Hematopoietic multipotent progenitor cell treated with erythropoietin and hydrocortisone succinate and interleukin-3 and kit ligand, for 15 days (in vitro differentiated cells): Measurements from ENCODE around the gene PATJ.
"Not testable (repeated sequence)": the region's sequence is repeated elsewhere in the genome, so short reads cannot be mapped to it uniquely, and the experiment has no call there.

Experiments used
- DNase-seq: peaks from one replicate; pipeline ENCODE4 v3.0.0-alpha.2; 2015; ENCODE audit warnings: low spot score

PATJ gene

DNA sequence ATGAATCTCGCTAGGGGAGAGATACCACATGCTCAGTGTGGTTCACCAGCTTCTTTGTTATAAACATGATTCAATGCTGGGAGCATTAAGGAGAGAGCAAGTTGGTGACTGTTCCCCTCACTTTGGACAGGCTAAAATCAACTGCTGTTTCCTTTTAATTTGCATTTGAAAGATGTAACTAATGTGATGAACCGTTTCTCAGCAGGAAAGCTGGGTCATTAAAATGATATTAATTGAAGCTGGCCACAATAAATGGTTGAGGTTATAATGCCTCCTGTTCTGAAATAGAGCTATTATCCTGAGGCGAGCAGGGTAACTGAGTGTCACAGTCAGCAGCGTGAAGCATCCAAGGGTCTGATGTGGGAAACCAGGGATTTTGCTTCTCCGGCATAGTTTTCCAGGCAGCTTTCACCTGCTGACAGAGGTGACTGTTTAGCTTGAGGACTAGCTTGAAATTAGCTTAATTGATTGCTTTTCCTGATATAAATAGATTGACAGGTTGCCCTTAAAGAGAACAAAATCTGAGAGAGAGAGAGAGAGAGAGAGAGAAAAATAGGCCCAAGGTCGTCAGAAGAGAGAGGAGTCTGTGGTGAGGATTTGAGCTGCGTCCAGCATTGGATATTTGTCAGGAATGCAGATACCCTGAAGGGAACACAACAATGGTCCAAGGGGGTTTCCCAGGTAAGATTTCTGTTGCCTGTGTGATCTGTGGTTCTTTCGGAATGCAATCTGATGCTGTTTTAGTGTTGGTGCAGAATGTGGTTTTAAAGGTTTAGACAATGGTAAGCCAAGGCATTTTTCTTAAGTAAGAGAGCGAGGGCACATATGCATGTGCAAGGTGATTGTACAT, 209.7 kb downstream of the PATJ start:
- DNase-seq = no peak

DNA sequence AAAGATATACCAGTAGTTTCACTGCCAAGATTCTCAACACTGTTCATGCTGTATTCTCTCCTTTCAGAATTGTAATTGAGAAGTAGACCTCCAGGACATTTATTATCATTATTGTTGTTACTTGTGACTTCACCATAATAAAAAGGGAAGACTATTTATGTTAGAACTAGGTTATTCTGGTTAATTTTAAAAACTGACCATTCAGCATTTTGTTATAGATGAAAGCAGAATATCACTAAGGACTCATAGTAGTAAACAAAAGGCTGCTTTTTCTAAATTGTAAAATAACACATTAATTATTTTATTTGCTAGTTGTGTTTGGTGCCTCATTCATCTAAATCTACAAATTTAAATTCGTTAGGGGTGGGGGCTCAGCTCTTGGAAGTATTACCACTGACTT, 210.4 kb downstream of the PATJ start:
- DNase-seq = no peak

DNA sequence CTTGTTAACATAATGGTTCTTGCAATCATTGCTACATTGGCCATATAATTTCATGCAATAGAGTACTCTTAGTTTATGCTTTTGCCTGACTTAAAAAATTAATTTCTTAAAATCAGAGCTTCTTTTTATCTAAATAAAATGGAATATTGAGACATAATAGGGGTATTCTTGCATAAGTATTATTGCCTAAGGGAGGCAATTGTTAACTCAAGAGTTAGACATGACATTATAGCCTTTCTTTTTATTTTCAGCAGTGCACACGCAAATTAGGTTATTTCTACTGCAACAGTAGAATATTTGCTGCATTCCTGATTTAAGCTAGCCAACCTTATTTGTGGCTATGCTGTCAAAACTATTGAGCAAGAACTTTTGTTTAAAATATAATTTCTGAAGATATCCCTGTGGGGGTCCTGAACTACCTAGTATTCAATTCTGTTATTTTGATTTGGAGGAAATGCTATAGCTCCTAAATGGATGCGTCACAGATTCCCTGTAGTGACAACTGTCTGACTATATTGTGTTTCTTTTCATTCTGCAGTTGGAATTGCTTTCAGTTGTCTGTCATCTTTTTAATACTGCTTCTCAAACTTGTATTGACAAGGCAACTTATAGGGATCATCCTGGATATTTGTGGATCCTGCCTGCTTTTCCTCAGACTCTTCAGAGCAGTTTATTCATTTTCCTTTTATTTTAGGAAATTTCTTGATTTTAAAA, 211.0 kb downstream of the PATJ start:
- no peak for DNase-seq

DNA sequence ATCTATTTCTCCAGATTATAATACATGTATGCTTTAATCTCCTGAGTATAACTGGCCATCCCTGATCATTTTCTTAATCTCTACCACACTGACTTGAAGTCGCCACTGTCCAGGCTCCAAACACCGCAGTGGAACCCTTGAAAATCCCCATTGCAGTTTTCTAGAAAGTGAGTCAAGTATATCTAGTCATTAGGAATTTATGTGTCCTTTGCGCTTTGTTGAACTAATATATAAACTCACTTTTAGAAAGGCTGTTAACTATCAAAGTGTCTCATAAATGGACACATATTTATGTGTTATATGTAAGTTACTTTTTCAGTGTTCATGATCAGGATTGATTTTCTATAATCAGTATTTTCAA, 211.5 kb downstream of the PATJ start:
- DNase-seq = no peak

DNA sequence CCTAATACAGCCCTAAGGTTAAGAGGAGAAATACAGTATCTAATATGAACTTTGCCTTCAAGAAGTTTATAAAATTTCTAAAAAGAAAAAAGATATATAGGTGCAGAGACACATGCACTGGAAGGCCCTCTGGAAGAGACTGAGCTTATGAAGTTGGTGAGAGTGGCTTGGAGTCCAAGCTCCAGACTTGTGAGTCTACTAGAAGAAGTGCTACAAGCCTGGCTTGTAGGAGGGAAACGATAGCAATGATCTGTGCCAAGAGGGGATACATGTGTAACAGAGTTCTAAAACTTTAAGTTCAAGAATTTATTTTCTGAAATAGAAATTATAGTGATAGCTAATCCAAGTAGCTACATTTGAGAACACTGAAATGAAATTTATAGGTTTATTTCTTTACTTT, 213.0 kb downstream of the PATJ start:
- DNase-seq = no peak

DNA sequence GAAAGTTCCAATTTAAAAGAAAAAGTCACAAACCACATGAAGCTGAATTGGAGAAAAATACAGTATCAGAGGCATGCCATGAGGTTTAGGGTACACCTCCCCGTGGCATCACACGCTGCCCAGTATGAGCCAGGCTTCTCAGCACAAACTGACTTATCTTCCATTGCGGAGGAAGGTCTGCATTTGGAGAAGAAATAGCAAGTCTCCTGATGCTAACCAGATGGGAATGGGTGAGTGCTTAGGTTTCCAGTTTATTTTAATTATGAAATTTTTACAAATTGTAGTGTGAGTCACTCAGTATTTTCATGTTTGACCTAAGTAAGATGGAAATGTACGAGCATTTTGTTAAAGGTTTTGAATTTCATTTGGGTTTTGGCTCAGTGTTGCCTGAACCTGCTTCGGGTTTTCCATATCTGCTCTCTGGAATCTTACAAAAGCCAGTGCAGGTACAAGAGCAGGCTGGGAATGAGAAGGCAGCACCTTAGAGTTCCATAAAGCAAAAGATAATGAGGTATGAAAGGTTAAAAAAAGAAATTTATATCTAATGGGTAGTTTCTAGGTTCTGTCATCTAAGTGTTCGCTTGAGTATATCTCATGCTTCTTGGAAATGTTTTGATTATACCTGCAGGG, 213.9 kb downstream of the PATJ start:
- DNase-seq = no peak

DNA sequence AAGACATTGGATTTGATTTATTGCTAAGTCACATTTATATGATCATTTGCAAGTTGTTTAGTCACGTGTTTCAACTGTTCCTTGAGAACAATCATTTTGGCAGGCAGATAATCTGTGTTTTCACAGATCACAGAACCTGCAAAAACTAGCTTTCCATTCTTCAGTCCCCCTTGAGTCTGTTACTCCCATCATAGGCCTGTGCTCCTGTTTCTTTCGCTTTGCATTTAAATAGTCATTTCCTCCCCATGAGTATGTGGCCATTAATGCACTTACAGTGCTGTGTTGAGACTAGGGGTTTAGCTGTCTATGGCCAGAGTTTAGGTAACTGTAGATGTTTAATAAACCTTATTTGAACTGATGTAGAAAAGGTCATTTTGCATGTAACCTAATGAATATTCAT, 214.5 kb downstream of the PATJ start:
- no peak for DNase-seq

DNA sequence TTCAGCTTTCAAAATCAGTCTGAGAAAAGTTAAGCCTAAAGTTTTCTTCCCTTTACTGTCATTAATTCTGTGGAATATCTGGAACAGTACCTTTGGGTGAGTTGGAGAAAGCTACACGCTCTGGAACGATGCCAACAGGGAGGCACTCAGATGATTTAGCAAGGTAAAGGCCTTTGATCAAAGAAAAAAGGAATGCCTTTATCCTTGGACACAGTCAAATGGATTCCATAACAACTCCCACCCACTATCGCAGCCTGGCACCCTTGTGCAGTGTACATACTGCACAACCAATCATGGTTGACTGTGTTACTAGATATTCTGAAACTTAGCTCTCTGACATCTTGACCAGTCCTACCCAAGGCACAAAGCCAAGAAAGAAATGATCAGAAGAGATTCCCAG, 218.7 kb downstream of the PATJ start:
- no peak for DNase-seq

DNA sequence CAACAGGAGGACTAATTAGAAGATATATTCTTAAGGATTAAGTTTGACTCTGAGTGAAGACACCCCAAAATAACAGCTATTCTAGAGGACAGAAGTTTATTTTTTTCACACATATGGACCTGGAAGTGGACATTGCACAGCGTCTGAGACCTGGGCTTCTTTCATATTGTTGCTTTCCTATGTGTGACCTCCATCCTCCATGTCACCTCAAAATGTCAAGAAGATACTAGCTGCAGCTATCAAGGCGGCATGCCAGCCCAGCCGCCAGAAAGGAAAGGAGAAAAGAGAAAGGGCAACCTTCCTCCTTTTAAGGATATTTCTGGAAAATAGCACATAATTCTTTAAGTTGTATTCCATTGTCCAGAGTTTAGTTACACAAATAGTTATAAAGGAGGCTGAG, 220.4 kb downstream of the PATJ start:
- DNase-seq = no peak

DNA sequence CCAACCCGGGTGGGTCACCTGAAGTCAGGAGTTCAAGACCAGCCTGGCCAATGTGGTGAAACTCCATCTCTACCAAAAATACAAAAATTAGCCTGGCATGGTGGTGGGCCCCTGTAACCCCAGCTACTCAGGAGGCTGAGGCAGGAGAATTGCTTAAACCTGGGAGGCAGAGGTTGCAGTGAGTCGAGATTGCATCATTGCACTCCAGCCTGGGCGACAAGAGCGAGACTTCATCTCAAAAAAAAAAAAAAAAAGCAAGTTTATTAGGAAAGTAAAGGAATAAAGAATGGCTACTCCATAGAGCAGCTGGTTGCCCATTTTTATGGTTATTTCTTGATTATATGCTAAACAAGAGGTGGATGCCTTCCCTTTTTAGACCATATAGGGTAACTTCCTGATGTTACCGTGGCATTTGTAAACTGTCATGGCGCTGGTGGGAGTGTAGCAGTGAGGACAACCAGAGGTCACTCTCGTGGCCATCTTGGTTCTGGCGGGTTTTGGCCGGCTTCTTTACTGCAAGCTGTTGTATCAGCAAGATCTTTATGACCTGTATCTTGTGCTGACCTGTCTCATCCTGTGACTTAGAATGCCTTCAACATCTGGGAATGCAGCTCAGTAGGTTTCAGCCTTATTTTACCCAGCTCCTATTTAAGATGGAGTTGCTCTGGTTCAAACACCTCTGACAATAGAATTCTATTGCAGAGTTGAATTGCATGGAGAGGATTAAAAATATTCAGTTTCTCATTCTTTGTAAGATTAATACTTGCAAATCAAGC, 224.4 kb downstream of the PATJ start:
- not testable (repeated sequence) for DNase-seq

DNA sequence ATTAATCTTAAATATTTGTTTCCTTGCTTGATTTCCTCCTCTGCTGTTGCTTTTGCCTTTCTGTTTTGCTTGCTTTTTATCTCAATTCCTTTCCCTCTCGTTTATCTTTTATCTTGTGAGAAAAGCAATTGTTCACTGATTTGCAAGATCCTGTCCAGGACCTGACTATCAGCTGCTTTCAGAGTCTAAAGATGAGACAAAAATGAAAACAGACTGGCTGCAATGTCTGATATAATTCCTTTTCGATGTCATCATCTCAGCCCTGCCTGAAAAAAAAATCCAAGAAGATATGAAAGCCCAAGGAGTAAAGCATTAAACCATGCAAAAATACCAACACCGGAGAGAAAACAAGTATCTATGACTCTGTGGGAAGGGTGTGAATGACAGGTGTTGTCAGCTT, 225.5 kb downstream of the PATJ start:
- no peak for DNase-seq

DNA sequence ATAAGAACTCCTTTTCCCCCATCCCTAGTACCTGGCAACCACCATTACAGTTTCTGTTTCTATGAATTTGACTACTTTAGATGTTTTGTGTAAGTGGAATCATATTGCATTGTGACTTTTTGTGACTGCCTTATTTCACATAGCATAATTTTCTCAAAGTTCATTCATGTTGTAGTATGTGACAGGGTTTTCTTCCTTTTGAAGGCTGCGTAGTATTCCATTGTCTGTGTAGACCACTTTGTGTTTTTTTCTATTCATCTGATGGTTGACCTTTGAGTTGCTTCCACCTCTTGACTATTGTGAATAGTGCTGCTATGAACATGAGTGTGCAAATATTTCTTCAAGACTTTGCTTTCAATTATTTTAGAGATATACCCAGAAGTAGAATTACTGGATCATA, 226.6 kb downstream of the PATJ start:
- no peak for DNase-seq

DNA sequence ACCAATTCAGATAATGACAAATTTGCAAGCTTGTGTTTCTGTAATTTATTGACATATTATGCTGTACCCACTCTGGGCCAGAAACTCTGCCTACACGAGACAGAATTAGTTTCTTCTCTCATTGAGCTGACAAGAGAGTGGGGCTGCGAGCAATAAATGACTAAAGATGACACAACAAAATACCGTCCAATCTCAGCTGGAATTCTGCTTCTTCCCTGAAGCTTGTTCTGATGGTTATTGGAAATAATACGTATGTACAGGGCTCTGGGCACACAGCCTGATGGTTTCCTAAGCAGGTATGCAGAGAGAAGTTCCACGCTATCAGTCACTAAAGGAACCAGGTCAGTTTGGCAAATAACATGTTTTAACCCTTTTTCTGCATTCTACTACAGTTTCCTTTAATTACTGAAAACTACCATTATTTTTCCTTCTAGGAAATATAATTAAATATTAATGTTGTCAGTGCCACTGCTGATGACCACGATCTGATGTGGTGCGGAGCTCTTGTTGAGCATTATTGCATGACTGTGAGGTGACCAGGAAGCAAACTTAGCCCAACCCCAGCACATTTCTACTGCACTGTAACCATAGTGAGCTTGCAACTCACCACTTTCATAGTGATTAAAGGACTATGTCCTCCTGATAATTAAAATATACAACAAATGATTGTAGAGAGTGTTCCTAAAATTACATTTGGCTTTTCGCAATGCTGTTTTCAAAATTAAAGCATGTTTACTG, 231.0 kb downstream of the PATJ start:
- DNase-seq = no peak

DNA sequence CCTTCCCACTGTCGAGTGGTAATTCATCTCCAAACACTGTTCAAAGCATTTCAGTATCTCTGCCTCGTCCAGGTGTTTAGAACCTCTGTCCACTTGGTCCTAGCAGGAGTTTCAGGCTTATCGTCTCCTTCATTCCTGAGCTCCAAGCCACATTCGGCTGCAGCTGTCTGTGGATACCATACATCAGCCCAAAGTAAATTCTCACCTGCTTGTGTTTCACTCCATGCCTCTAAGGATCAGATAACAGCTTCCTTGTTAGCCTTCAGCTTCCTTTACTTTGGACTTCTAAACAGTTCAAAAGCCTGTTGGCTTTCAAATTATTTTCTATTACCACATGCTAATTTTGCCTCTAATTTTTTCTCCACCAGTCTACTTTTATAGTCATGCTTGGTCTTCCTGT, 233.4 kb downstream of the PATJ start:
- no peak for DNase-seq

DNA sequence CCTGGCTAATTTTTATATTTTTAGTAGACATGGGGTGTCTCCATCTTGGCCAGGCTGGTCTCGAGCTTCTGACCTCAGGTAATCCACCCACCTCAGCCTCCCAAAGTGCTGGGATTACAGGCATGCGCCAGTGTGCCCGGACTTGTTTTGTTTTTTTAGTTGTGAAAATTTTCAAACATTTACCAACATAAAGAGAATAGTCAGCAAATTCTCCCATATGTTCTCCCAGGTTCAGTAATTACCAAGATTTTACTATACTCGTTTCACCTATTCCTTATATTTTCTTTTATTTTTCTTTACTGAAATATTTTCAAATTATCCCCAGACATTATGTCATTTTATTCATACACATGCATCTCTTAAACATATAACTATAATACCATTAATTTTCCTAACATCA, 234.3 kb downstream of the PATJ start:
- DNase-seq = no peak

DNA sequence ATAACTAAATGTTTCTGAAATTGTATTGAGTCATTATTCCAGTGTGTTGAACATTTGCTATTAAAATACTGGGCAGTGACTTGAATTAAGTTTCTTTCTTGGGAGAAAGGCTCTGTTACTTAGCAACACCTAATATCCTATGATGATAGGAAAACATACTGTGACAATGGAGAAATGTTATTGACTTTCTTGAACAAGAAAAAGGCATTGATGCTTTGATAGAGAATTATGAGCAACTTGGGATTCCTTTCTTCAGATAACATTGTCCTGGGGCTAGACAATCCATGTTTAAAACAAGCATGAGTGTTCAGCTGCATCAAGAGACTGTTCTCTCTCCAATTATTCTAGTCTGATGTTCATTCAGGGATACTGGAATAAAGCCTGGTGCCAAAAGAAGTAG, 236.5 kb downstream of the PATJ start:
- DNase-seq = no peak

DNA sequence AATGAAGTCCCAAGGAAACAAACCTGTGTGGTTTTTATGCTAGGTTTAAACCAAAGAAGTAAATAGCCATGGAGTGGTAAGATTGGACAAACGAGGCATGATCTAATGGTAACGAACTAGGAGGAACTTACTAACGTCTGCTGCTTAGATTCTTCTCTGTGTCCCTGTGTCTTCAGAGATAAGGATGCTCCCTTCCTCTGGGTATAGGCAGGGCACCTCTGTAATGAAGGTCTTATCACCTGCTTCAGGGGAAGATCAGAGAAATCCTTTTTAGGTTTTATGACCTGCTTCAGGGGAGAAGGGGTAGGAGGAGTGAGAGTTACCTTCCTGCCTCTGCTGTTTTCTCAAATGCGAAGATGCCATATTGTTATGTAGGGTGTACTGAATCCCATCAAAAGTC, 237.4 kb downstream of the PATJ start:
- DNase-seq = no peak

DNA sequence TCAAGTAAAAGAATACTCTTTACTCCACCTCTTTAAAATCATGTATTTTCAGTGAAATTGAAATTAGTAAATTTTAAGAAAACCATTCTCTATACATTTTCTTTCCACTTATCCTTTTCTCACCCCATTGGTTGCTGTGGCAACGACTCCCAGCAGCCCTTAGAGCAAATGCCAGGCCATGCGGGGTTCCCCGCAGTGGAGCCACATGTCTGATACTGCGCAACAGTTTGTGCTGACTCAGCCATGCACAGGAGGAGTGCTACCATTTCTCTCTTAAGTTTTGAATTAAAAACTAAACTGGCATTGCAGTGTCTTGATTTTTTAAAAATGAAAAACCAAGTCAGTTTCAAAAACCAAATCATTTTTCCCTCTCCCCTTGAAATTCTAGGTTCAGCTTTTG, 238.3 kb downstream of the PATJ start:
- no peak for DNase-seq

DNA sequence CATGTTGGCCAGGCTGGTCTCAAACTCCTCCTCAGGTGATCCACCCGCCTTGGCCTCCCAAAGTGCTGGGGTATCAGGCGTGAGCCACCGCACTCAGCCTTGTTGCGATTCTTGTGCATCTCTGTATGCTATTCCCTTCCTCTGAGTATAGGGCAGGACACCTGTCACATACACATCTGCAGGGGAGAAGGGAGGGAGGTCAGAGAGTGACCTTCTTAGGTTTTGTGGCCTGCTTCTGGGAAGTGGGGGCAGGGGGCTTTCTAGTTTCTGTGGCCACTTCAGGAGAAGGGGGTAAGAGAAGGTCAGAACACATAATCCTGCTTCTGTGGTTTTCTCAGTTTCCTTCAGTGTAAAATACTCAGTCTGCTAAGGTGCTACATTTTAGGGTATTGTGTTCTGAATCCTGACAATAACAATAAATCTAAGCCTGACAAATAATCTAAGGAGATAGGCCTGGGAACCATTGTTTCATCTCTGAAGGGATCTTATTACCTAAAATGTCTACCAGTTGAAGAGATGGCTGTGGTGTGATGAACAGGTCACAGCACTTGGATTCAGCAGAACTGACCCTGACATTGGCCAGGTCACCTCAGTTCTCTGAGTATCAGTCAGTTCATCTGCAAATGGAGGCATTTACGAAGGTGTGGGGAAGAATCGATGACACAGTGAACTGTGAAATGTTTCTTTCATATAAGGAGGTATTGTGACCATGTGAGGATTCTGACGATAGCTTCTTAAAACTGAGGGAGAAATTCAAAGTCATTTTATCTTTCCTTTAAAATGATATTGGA, 239.8 kb downstream of the PATJ start:
- no peak for DNase-seq

DNA sequence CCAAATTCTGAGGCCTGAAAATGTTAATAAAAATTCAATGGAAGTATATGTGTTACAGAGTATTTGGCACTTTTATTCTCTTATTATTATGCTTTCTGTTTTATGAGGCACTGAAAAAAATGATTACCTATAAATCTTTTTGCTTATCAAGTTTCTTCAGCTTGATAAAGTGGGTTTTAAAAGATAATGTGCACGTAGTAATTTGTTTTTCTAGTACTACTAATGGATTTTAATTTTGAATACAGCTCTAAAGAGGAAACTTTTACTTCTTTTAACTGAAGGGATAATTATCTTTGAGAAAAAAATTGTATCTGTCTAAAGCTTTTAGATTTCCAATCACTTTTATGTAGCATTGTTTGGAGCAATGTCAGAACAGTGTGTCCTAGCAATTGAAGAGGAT, 241.0 kb downstream of the PATJ start:
- DNase-seq = no peak

DNA sequence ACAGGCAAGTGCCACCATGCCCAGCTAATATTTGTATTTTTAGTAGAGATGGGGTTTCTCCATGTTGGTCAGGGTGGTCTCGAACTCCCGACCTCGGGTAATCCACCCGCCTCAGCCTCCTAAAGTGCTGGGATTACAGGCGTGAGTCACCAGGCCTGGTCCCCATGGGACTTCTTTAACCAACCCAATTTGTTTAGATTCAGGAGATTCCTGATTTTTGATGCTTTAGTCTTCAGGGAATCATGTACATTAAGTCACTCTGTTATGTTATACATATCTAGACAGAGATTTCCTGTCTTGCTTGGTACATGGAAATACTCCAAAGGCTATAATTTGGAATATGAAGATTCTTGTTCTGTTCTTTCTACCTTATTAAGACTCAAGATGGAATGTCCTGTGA, 250.0 kb downstream of the PATJ start:
- no peak for DNase-seq
